M059J (cell line): ENCODE data around the gene SLC1A2. TPM values are rescaled to one million over a fixed set of nuclear protein-coding genes. Genes with fewer than 3 reads are reported as not detected.

Experiments used
- DNase-seq: peaks from one replicate; pipeline ENCODE4 v3.0.0-alpha.2; 2012; ENCODE audit warnings: low read depth
- total RNA-seq: library from RNA; depleted of rRNA; stranded (reverse); fragments of >200 nt; shearing (Covaris generic); gene quantifications from 2 replicates; pipeline ENCODE4 v1.2.3, GENCODE V29; 2014

Gene SLC1A2
- total RNA-seq, 1 experiment from 2014 or later = 0.59 TPM

GRCh38 chr11:35274909-35275785, 144.2 kb downstream of the SLC1A2 start:
- peak; percentile 83 for DNase-seq

GRCh38 chr11:35272391-35272902, 146.9 kb downstream of the SLC1A2 start:
- DNase-seq = no peak

GRCh38 chr11:35271031-35271430, 148.3 kb downstream of the SLC1A2 start:
- no peak for DNase-seq

- DNase-seq = no peak
Observed at GRCh38 chr11:35270342-35270741, 149.0 kb downstream of the SLC1A2 start.

GRCh38 chr11:35267504-35267903, 151.9 kb downstream of the SLC1A2 start:
- DNase-seq = peak; percentile 97

GRCh38 chr11:35265755-35266454, 153.5 kb downstream of the SLC1A2 start:
- no peak for DNase-seq

- DNase-seq = no peak
Observed at GRCh38 chr11:35262735-35263134, 156.6 kb downstream of the SLC1A2 start.

GRCh38 chr11:35262056-35262455, 157.3 kb downstream of the SLC1A2 start:
- no peak for DNase-seq

GRCh38 chr11:35261197-35261596, 158.2 kb downstream of the SLC1A2 start:
- DNase-seq = no peak

- DNase-seq = peak; percentile 98
Observed at GRCh38 chr11:35260342-35260985, 158.9 kb downstream of the SLC1A2 start.

GRCh38 chr11:35259529-35259928, 159.8 kb downstream of the SLC1A2 start:
- no peak for DNase-seq

- DNase-seq = no peak
Observed at GRCh38 chr11:35257281-35257680, 162.1 kb downstream of the SLC1A2 start.

GRCh38 chr11:35256296-35256695, 163.1 kb downstream of the SLC1A2 start:
- no peak for DNase-seq

- no peak for DNase-seq
Observed at GRCh38 chr11:35255514-35255913, 163.8 kb downstream of the SLC1A2 start.

- no peak for DNase-seq
Observed at GRCh38 chr11:35253237-35253636, 166.1 kb downstream of the SLC1A2 start.

- no peak for DNase-seq
Observed at GRCh38 chr11:35250621-35251020, 168.7 kb downstream of the SLC1A2 start.

- DNase-seq = no peak
Observed at GRCh38 chr11:35250192-35250591, 169.2 kb downstream of the SLC1A2 start.

- no peak for DNase-seq
Observed at GRCh38 chr11:35248558-35249323, 170.6 kb downstream of the SLC1A2 start.

- no peak for DNase-seq
Observed at GRCh38 chr11:35247863-35248262, 171.5 kb downstream of the SLC1A2 start.

GRCh38 chr11:35247428-35247827, 171.9 kb downstream of the SLC1A2 start:
- no peak for DNase-seq

GRCh38 chr11:35246745-35247144, 172.6 kb downstream of the SLC1A2 start:
- no peak for DNase-seq

GRCh38 chr11:35245786-35246185, 173.6 kb downstream of the SLC1A2 start:
- DNase-seq = no peak
